K562 (cell line): Measurements from ENCODE around the gene ZFYVE28. TPM values are rescaled to one million over a fixed set of nuclear protein-coding genes. Genes with fewer than 3 reads are reported as not detected.

Experiments used
- CBX1 ChIP-seq: sonication (generic); IDR thresholded peaks from 2 replicates; pipeline ENCODE4 v1.6.1; 2016; ENCODE audit warnings: antibody characterized with exemption, low read depth, mild to moderate bottlenecking
- DPF2 ChIP-seq: fragments of 450-650 bp; IDR thresholded peaks from 2 replicates; pipeline ENCODE4 v1.6.1; 2016
- HNRNPH1 ChIP-seq: fragments of 200-400 bp; formaldehyde crosslinking; optimal IDR thresholded peaks from 2 replicates; pipeline ENCODE3; 2017; ENCODE audit warnings: low read depth, mild to moderate bottlenecking, low read length, moderate library complexity
- KDM4B ChIP-seq, 2 experiments: fragments of 450-650 bp in 1 of 2; sonication (generic) in 1 of 2; IDR thresholded peaks; 2 replicates each; pipeline ENCODE4 v1.6.1; 2016 to 2017; ENCODE audit warnings: borderline replicate concordance in 2 of 2, antibody characterized with exemption in 1 of 2, low read depth in 1 of 2, mild to moderate bottlenecking in 1 of 2
- LCOR ChIP-seq: sonication (generic); formaldehyde crosslinking; IDR thresholded peaks from 2 replicates; pipeline ENCODE4 v1.8.0; 2022; ENCODE audit warnings: mild to moderate bottlenecking, missing genetic modification reagents
- MTA1 ChIP-seq: fragments of 450-650 bp; IDR thresholded peaks from 2 replicates; pipeline ENCODE4 v1.6.1; 2017; ENCODE audit warnings: borderline replicate concordance
- NELFE ChIP-seq: IDR thresholded peaks from 2 replicates; pipeline ENCODE4 v1.6.1; 2011; ENCODE audit warnings: mild to moderate bottlenecking; ENCODE audit not compliant: insufficient read depth, insufficient read length
- POLR3A ChIP-seq: IDR thresholded peaks from 2 replicates; pipeline ENCODE4 v1.6.1; 2011; ENCODE audit warnings: borderline replicate concordance, mild to moderate bottlenecking, moderate library complexity; ENCODE audit not compliant: insufficient read length, insufficient read depth; ENCODE audit errors: extremely low read depth
- PRPF4 ChIP-seq: fragments of 200-400 bp; formaldehyde crosslinking; IDR thresholded peaks from one replicate; pipeline ENCODE4 v1.6.1; 2017; ENCODE audit warnings: low read length, low read depth, mild to moderate bottlenecking; ENCODE audit not compliant: insufficient read depth, poor library complexity, severe bottlenecking
- RBM39 ChIP-seq: fragments of 200-400 bp; formaldehyde crosslinking; optimal IDR thresholded peaks from 2 replicates; pipeline ENCODE3; 2018; ENCODE audit warnings: low read depth, low read length
- SLC30A9 ChIP-seq: fragments of 250-450 bp; sonication (Bioruptor Pico); IDR thresholded peaks from 2 replicates; pipeline ENCODE4 v1.8.0; 2022; ENCODE audit warnings: mild to moderate bottlenecking, moderate library complexity
- SMAD4 ChIP-seq: fragments of 250-450 bp; sonication (Bioruptor Pico); conservative IDR thresholded peaks from 2 replicates; pipeline ENCODE4 v1.8.0; 2021; ENCODE audit warnings: inconsistent platforms, mild to moderate bottlenecking, moderate library complexity
- TGIF2 ChIP-seq: sonication (generic); formaldehyde crosslinking; IDR thresholded peaks from 2 replicates; pipeline ENCODE4 v1.8.1; 2022; ENCODE audit warnings: mild to moderate bottlenecking, missing genetic modification reagents, moderate library complexity
- polyA plus RNA-seq, 8 experiments: library from polyadenylated mRNA; depleted of rRNA in 4 of 8; stranded (reverse) in 5 of 8; unstranded in 3 of 8; fragments of >200 nt; fragmentation: Nextera tagmentation in 2 of 8; fragmentation: Illumina TruSeq in 1 of 8; extraction: Ambion mirVana in 2 of 8; extraction: Trizol in 1 of 8; gene quantifications; 2 replicates each; pipeline versions ENCODE4 v1.2.1 to v1.2.3, GENCODE V29; 2011 to 2014; ENCODE audit warnings: inconsistent platforms in 1 of 8, missing spikeins in 1 of 8
- total RNA-seq, 7 experiments: library from RNA; depleted of rRNA in 6 of 7; stranded (reverse); fragments of >200 nt in 6 of 7; fragmentation: Illumina TruSeq in 2 of 7; extraction: Trizol in 2 of 7; gene quantifications; 2 replicates each; pipeline versions ENCODE4 v1.2.1 to v1.2.3, GENCODE V29; 2011 to 2021; ENCODE audit warnings: low replicate concordance in 1 of 7
- TF ChIP-seq, protein P1 (sequence below): sonication (generic); formaldehyde crosslinking; IDR thresholded peaks from 2 replicates; pipeline ENCODE4 v1.8.1; 2023; ENCODE audit warnings: missing genetic modification reagents, mild to moderate bottlenecking, borderline replicate concordance
- TF ChIP-seq, protein P2 (sequence below): sonication (generic); formaldehyde crosslinking; IDR thresholded peaks from 2 replicates; pipeline ENCODE4 v1.8.1; 2023; ENCODE audit warnings: mild to moderate bottlenecking, missing genetic modification reagents
- TF ChIP-seq, protein P3 (sequence below): fragments of 250-450 bp; sonication (Bioruptor Pico); IDR thresholded peaks from 2 replicates; pipeline ENCODE4 v1.5.0; 2021
- TF ChIP-seq, protein P4 (sequence below): fragments of 450-650 bp; conservative IDR thresholded peaks from 2 replicates; pipeline ENCODE4 v1.6.1; 2016; ENCODE audit warnings: missing genetic modification characterization, low read depth, mild to moderate bottlenecking, control low read depth, missing compliant biosample characterization
- TF ChIP-seq, protein P5 (sequence below): fragments of 450-650 bp; formaldehyde crosslinking; conservative IDR thresholded peaks from 2 replicates; pipeline ENCODE4 v1.4.0; 2022; ENCODE audit warnings: mild to moderate bottlenecking, missing genetic modification characterization

The ZFYVE28 gene
- total and polyA plus RNA-seq, 9 of the 15 experiments (the other 6 are each of a cell fraction or from before 2014, with no cell fraction given): 1.3 to 24.8 (median 8.9) TPM

DNA sequence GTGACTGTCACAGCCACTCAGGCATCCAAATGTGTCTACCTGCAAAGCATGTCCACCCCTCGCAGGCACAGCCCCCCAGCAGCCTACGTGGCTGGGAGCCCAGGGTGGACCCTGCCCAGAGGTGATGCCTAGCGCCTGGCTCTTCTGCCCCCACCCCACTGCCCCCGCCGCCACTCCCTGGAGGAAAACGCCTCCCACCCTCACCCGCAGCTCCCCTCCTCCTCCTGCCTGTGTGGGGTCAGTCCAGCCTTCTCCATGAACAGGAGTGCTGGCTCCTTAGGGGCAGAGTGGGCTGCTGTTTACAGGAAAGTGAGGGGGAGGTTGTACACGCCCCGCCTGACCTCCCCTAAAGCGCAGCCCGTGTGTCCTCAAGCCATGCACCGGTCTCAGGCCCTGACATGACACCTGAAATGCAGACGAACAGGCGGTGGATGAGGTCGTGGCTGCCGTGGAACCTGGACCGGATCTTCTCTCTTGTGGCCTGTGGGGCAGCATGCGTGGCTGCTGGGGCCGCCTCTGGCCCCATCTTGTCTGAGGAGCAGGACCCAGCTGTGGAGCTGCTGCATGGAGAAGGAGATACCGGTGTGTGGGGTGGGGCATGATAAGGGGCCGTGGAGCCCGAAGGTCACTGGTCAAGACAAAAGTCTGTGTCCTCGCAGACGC is 144.7 kb downstream of the ZFYVE28 start (continued):
- TF ChIP-seq, protein P1, sequence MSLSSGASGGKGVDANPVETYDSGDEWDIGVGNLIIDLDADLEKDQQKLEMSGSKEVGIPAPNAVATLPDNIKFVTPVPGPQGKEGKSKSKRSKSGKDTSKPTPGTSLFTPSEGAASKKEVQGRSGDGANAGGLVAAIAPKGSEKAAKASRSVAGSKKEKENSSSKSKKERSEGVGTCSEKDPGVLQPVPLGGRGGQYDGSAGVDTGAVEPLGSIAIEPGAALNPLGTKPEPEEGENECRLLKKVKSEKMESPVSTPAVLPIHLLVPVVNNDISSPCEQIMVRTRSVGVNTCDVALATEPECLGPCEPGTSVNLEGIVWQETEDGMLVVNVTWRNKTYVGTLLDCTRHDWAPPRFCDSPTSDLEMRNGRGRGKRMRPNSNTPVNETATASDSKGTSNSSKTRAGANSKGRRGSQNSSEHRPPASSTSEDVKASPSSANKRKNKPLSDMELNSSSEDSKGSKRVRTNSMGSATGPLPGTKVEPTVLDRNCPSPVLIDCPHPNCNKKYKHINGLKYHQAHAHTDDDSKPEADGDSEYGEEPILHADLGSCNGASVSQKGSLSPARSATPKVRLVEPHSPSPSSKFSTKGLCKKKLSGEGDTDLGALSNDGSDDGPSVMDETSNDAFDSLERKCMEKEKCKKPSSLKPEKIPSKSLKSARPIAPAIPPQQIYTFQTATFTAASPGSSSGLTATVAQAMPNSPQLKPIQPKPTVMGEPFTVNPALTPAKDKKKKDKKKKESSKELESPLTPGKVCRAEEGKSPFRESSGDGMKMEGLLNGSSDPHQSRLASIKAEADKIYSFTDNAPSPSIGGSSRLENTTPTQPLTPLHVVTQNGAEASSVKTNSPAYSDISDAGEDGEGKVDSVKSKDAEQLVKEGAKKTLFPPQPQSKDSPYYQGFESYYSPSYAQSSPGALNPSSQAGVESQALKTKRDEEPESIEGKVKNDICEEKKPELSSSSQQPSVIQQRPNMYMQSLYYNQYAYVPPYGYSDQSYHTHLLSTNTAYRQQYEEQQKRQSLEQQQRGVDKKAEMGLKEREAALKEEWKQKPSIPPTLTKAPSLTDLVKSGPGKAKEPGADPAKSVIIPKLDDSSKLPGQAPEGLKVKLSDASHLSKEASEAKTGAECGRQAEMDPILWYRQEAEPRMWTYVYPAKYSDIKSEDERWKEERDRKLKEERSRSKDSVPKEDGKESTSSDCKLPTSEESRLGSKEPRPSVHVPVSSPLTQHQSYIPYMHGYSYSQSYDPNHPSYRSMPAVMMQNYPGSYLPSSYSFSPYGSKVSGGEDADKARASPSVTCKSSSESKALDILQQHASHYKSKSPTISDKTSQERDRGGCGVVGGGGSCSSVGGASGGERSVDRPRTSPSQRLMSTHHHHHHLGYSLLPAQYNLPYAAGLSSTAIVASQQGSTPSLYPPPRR: no peak
- TF ChIP-seq RBM39 (no peak), SLC30A9 (CRISPR knock-in tag) (no peak), CBX1 (no peak), LCOR (CRISPR knock-in tag) (no peak), TGIF2 (CRISPR knock-in tag) (no peak), MTA1 (peak; percentile 33; the same call in 1 of the 2 replicates), NELFE (no peak), DPF2 (0 out of 2 replicates have a peak, but pooled peaks have one; percentile 48), POLR3A (no peak), HNRNPH1 (no peak), KDM4B (IDR thresholded peaks at IDR 0.05; ENCODE audit: borderline replicate concordance in 2 of 2, low read depth in 1 of 2) (no peak), SMAD4 (peak; percentile 72), PRPF4 (no peak)
- TF ChIP-seq, protein P2, sequence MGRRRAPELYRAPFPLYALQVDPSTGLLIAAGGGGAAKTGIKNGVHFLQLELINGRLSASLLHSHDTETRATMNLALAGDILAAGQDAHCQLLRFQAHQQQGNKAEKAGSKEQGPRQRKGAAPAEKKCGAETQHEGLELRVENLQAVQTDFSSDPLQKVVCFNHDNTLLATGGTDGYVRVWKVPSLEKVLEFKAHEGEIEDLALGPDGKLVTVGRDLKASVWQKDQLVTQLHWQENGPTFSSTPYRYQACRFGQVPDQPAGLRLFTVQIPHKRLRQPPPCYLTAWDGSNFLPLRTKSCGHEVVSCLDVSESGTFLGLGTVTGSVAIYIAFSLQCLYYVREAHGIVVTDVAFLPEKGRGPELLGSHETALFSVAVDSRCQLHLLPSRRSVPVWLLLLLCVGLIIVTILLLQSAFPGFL (CRISPR knock-in tag): no peak
- TF ChIP-seq, protein P3, sequence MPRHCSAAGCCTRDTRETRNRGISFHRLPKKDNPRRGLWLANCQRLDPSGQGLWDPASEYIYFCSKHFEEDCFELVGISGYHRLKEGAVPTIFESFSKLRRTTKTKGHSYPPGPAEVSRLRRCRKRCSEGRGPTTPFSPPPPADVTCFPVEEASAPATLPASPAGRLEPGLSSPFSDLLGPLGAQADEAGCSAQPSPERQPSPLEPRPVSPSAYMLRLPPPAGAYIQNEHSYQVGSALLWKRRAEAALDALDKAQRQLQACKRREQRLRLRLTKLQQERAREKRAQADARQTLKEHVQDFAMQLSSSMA: no peak
- TF ChIP-seq, protein P4, sequence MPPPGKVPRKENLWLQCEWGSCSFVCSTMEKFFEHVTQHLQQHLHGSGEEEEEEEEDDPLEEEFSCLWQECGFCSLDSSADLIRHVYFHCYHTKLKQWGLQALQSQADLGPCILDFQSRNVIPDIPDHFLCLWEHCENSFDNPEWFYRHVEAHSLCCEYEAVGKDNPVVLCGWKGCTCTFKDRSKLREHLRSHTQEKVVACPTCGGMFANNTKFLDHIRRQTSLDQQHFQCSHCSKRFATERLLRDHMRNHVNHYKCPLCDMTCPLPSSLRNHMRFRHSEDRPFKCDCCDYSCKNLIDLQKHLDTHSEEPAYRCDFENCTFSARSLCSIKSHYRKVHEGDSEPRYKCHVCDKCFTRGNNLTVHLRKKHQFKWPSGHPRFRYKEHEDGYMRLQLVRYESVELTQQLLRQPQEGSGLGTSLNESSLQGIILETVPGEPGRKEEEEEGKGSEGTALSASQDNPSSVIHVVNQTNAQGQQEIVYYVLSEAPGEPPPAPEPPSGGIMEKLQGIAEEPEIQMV (tag): no peak
- TF ChIP-seq, protein P5, sequence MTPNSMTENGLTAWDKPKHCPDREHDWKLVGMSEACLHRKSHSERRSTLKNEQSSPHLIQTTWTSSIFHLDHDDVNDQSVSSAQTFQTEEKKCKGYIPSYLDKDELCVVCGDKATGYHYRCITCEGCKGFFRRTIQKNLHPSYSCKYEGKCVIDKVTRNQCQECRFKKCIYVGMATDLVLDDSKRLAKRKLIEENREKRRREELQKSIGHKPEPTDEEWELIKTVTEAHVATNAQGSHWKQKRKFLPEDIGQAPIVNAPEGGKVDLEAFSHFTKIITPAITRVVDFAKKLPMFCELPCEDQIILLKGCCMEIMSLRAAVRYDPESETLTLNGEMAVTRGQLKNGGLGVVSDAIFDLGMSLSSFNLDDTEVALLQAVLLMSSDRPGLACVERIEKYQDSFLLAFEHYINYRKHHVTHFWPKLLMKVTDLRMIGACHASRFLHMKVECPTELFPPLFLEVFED (CRISPR knock-in tag): no peak
